ENCODE data around the gene LARP1. TPM values are rescaled to one million over a fixed set of nuclear protein-coding genes. Genes with fewer than 3 reads are reported as not detected.

The LARP1 gene
- total and polyA plus RNA-seq, 9 of the 15 experiments (the other 6 are each of a cell fraction or from before 2014, with no cell fraction given): 22.6 to 300 (median 92.0) TPM

GRCh38 chr5:154830596-154830995 lies 75.4 kb downstream of the LARP1 start:
- no peak for TF ChIP-seq FOXJ3 (CRISPR knock-in tag; IDR thresholded peaks at IDR 0.05)
- TF ChIP-seq HOXB6 (CRISPR knock-in tag; IDR thresholded peaks at IDR 0.05; ENCODE audit: borderline replicate concordance): no peak
- no peak for TF ChIP-seq ZNF511 (CRISPR knock-in tag; IDR thresholded peaks at IDR 0.05)
- TF ChIP-seq ZNF174 (CRISPR knock-in tag; IDR thresholded peaks at IDR 0.05): no peak
- no peak for TF ChIP-seq MCM5 (IDR thresholded peaks at IDR 0.05; ENCODE audit: low read depth)
- no peak for TF ChIP-seq ZBTB34 (CRISPR knock-in tag; IDR thresholded peaks at IDR 0.05)
- TF ChIP-seq SIN3B (IDR thresholded peaks at IDR 0.05; ENCODE audit: low read depth): no peak
- no peak for TF ChIP-seq TBP (optimal IDR thresholded peaks at IDR 0.05; ENCODE audit: low read depth, low read length)
- TF ChIP-seq FOS (IDR thresholded peaks at IDR 0.05; ENCODE audit: extremely low read depth, insufficient read length): no peak
- no peak for TF ChIP-seq TCF15 (CRISPR knock-in tag; IDR thresholded peaks at IDR 0.05)
- no peak for TF ChIP-seq TFE3 (CRISPR knock-in tag; IDR thresholded peaks at IDR 0.05)
- no peak for TF ChIP-seq SNAPC5 (CRISPR knock-in tag; IDR thresholded peaks at IDR 0.05)
- TF ChIP-seq MEIS2 (IDR thresholded peaks at IDR 0.05; ENCODE audit: partially characterized antibody): no peak
- no peak for TF ChIP-seq KHSRP (IDR thresholded peaks at IDR 0.05)
- no peak for TF ChIP-seq CEBPZ (IDR thresholded peaks at IDR 0.05; ENCODE audit: borderline replicate concordance, low read depth, low read length)
- TF ChIP-seq ZNF274 (IDR thresholded peaks at IDR 0.05; ENCODE audit: borderline replicate concordance, low read depth, low read length): no peak
- ChIA-PET CTCF (ENCODE audit: low intra/inter-chr PET ratio) (no interaction called here), POLR2A (interaction anchor here (0.9 kb wide), 1 partner anchor 10 kb away, joined by 3 read pairs; no protein-coding TSS in a partner anchor)
- WGBS (ENCODE audit: insufficient coverage, low coverage, missing lambda C conversion rate): 83% methylated on average over 4 of the region's 4 CpGs
- in situ Hi-C loops (cut with MboI) (no loop called here), intact Hi-C loops (cut with micrococcal nuclease) (no loop called here)
- peaks cover 15 to 18% of the 10 kb centered on the region in 2 experiments; a peak in 4 of 5 replicates for H3K4me1 ChIP-seq (replicated peaks in 1 of 2; ENCODE audit: control insufficient read depth in 2 of 2, insufficient read depth in 2 of 2, low read length in 2 of 2)
- 0 out of 4 replicates have a peak overlapping the region, but pooled peaks of 1 of the 2 experiments have one; percentile 2 for H3K9ac ChIP-seq (ENCODE audit: insufficient read depth in 1 of 2, low read depth in 2 of 2, low read length in 2 of 2)
- ATAC-seq (no peak), FAIRE-seq (no peak), DNase-seq (ENCODE audit: extremely low read depth in 1 of 4, low spot score in 3 of 4) (no peak)
- no peak overlapping the region for H3K4me2 ChIP-seq (ENCODE audit: insufficient read depth, low read length)
- no peaks in the 10 kb centered on the region for H4K20me1 ChIP-seq (replicated peaks; ENCODE audit: control insufficient read depth, insufficient read depth, low read length)
- no TSS peak for BruUV-seq (replicated peaks)
- H3K27me3 ChIP-seq (ENCODE audit: control insufficient read depth in 2 of 2, insufficient read depth in 2 of 2, low read length in 2 of 2): no peaks in the 10 kb centered on the region
- no peaks in the 10 kb centered on the region for H3K9me3 ChIP-seq (replicated peaks; ENCODE audit: control insufficient read depth, insufficient read depth, low read depth, low read length)
- H3K4me3 ChIP-seq: no peak overlapping the region
- no peak overlapping the region for H2AFZ ChIP-seq (ENCODE audit: low read depth, low read length)
- H3K36me3 ChIP-seq (ENCODE audit: control insufficient read depth, insufficient read depth, low read length): peaks cover 54% of the 10 kb centered on the region
- no peak overlapping the region for H3K27ac ChIP-seq (ENCODE audit: extremely low read depth, low read depth, low read length)
- H3K9me1 ChIP-seq (ENCODE audit: control insufficient read depth, insufficient read depth, low read length): no peaks in the 10 kb centered on the region
- peaks cover 33% of the 10 kb centered on the region for H3K79me2 ChIP-seq (ENCODE audit: control insufficient read depth, insufficient read depth, low read length)
